GM15510 (cell line): Measurements from ENCODE around the gene MADCAM1.
A peak's percentile ranks its signal among the peaks of the same experiment; 100 is the strongest.

Source experiments
- POLR2A ChIP-seq: IDR thresholded peaks from 3 replicates; pipeline ENCODE4 v1.6.1; 2011; ENCODE audit warnings: borderline replicate concordance; ENCODE audit not compliant: insufficient read length; ENCODE audit errors: extremely low read depth

The MADCAM1 gene

GRCh38 chr19:507286-508203, 11.3 kb downstream of the MADCAM1 start, which contains the start of gene TPGS1:
Gene TPGS1 (plus strand): TSS chr19:507497. CDS start chr19:507507, 10 bp downstream.
- peak; percentile 45 for TF ChIP-seq POLR2A

DNA sequence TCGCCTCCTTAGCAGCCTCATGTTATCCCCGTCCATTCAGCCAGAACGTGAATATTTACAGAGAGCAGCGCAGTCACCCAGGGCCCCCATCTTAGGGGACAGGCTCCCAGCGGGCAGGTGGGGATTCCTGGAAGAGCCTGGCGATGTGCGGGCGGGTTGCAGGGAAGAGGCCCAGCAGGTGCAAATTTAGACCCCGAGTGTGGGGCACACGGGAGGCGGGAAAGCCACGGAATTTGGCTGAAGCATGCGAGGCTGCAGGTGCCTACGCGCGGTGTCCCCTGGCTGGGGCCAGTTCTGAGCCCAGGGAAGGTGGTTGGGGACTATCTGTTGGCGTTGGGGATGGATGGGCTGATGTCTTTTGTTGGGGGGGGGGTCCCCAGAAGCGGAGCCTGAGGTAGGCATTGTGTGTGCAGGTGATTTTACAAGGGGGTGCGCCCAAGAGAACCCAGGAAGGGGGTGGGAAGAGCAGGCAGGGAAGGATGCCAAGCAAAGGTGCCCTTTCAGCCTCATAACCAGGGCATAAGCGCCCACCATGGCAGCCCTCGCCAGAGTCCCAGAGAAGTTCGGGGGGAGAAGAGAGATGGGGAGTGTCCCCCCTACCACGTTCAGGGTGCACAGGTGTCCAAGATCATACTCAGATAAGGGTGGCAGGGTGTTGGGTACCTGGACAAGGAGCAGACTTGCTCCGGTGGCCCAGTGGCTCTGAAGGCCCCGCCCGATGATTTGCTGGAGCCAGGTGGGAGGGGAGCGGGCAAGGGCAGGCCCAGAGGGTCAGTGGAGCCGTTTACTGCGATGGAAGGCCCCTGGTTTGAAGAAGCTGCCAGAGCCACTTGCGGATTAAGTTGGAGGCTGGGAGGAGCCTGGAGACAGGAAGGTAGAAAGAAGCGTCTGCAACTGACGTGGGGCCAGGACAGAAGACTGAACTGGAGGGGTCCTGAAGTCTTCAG, 12.2 kb downstream of the MADCAM1 start:
- no peak for TF ChIP-seq POLR2A

DNA sequence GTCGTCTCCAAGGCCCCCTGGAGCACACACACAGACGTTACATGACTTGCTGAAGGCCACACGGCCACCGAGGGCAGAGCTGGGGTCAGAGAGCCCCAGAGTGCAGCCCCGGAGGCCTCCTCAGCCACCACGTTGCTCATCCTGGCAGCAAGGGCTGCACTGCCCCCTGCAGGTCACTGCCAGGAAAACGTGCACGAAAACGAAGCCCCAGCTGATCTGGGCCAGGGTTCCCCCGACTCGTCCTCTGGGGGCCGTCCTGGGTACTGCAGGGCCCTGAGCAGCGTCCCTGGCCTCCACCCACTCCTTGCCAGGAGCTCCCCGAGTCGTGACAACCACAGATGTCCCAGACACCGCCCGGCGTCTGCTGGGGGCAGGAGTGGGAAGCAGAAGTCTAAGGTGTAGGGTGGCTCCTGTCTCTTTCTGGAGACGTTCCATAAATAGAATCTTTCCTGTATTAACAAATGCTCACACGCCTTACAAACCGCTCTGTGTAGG, 14.4 kb downstream of the MADCAM1 start:
- TF ChIP-seq POLR2A: no peak

GRCh38 chr19:511101-511851, 15.0 kb downstream of the MADCAM1 start:
- TF ChIP-seq POLR2A: no peak

- TF ChIP-seq POLR2A: no peak
These were observed 16.5 kb downstream of the MADCAM1 start for GRCh38 chr19:512547-513365.

DNA sequence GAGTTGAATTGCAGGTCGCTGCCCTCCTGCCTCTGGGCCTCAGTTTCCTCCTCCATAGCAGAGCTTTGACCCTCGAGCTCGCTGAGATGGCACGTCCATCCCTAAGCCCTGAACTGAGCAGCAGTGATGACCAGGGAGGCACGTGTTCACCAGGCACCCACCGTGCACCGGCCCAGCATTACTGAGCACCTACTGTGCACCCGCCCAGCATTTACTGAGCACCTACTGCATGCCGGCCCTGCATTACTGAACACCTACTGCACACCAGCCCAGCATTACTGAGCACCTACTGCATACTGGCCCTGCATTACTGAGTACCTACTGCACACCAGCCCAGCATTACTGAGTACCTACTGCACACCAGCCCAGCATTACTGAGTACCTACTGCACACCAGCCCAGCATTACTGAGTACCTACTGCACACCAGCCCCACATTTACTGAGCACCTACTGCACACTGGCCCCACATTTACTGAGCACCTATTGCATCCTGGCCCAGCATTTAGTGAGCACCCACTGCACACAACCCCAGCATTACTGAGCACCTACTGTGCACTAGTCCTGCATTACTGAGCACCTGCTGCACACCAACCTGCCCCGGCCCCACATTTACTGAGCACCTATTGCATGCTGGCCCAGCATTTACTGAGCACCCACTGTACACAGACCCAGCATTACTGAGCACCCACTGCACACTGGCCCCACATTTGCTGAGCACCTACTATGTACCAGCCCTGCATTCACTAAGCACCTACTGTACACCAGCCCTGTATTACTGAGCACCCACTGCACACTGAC, 17.3 kb downstream of the MADCAM1 start:
- no peak for TF ChIP-seq POLR2A

- TF ChIP-seq POLR2A: no peak
These were observed 17.9 kb downstream of the MADCAM1 start for GRCh38 chr19:514166-514663.

GRCh38 chr19:517721-518597, 21.7 kb downstream of the MADCAM1 start:
- TF ChIP-seq POLR2A: no peak

DNA sequence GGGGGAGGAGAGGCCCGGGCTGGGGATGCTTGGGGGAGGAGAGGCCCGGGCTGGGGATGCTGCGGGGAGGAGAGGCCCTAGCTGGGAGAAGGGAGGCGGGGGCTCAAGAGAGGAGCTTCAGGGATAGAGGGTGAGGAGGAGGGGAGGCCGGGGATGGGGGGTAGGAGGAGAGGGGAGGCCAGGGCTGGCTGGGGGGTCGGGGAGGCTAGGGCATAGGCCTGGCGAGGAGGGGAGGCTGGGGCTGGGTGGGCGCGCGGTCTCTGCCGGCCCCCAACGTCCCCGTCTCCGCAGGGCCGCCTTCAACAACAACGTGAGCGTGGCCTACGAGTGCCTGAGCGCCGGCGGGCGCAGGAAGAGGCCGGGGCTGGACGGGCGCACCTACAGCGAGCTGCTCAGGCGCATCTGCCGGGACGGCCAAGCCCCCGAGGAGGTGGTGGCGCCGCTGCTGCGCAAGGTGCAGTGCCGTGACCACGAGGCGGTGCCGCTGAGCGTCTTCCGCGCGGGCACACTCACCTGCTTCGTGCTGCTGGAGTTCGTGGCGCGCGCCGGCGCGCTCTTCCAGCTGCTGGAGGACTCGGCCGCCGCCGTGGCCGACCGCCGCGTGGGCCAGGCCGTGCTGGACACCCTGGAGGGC, 22.4 kb downstream of the MADCAM1 start:
- TF ChIP-seq POLR2A: no peak

DNA sequence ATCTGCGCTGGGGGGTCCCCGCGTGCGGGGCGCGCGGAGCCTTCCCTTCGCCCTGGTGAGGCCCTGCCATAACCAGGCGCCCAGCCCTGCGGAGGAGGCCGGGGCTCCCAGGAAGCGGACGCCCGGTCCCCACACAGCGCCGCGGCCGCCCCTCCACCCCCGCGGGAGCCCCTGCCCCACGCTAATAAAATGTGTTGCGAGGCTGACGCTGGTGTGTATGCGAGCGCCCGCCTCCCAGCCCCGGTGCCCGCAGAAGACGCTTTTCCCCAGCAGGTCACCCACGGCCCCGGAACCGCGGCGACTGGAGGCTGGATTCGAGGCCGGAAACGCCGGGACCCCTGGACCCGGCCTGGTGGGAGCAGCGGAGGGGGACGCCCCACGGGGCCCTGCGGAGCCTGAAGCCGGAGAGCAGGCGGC, 23.2 kb downstream of the MADCAM1 start:
- TF ChIP-seq POLR2A: no peak

GRCh38 chr19:522726-523125, 26.4 kb downstream of the MADCAM1 start:
- no peak for TF ChIP-seq POLR2A
